Lung (tissue), 12 donors: ENCODE results near the gene AGBL4. TPM values are rescaled to one million over a fixed set of nuclear protein-coding genes. Genes with fewer than 3 reads are reported as not detected.

Source experiments
- ATAC-seq: fragments of 200-7000 bp; cut with Tn5 transposase; one replicate; pipeline ENCODE4 v1.9.1; 2020; ENCODE audit warnings: moderate number of reproducible peaks; ENCODE audit not compliant: insufficient read depth, low FRiP score
- DNase-seq, 3 donors: peaks; one replicate each; pipeline ENCODE4 v3.0.0-alpha.2; 2013 to 2017
- H3K27ac ChIP-seq, 2 donors: one replicate each; pipeline ENCODE4 v1.5.1; 2013; ENCODE audit warnings: mild to moderate bottlenecking in 2 of 2, moderate library complexity in 2 of 2, control low read depth in 1 of 2, inconsistent platforms in 1 of 2, low read depth in 1 of 2, low read length in 1 of 2
- H3K27me3 ChIP-seq, 3 donors: one replicate each; pipeline ENCODE4 v1.5.1; 2013; ENCODE audit warnings: low read length in 2 of 3; ENCODE audit not compliant: control insufficient read depth in 3 of 3, insufficient read depth in 3 of 3
- H3K36me3 ChIP-seq, 4 donors: one replicate each; pipeline ENCODE4 v1.5.1; 2013; ENCODE audit warnings: low read length in 4 of 4, mild to moderate bottlenecking in 1 of 4, moderate library complexity in 1 of 4; ENCODE audit not compliant: control insufficient read depth in 4 of 4, insufficient read depth in 4 of 4
- H3K4me1 ChIP-seq, 5 donors: one replicate each; pipeline ENCODE4 v1.5.1; 2013; ENCODE audit warnings: low read length in 5 of 5, mild to moderate bottlenecking in 2 of 5, moderate library complexity in 1 of 5; ENCODE audit not compliant: control insufficient read depth in 5 of 5, insufficient read depth in 5 of 5
- H3K4me3 ChIP-seq: one replicate; pipeline ENCODE4 v1.5.1; 2013; ENCODE audit warnings: mild to moderate bottlenecking, control low read depth, moderate library complexity
- H3K9ac ChIP-seq, 2 donors: one replicate each; pipeline ENCODE4 v1.5.1; 2013; ENCODE audit warnings: low read length in 2 of 2, control low read depth in 1 of 2; ENCODE audit not compliant: insufficient read depth in 1 of 2
- H3K9me3 ChIP-seq, 4 donors: one replicate each; pipeline ENCODE4 v1.5.1; 2013; ENCODE audit warnings: low read length in 3 of 4, mild to moderate bottlenecking in 1 of 4, moderate library complexity in 1 of 4; ENCODE audit not compliant: control insufficient read depth in 4 of 4, insufficient read depth in 3 of 4
- CTCF ChIP-seq: IDR thresholded peaks from 2 replicates; pipeline ENCODE4 v1.5.1; 2012; ENCODE audit warnings: mild to moderate bottlenecking; ENCODE audit errors: control extremely low read depth, extremely low read depth
- WGBS, 2 donors: extraction: QIAGEN DNeasy Blood & Tissue Kit; methylation state at CpG; one replicate each; pipeline ENCODE4 v1.1.7; 2013; 5-methylcytosine and 5-hydroxymethylcytosine counted together
- polyA plus RNA-seq, 2 donors: library from polyadenylated mRNA; stranded (reverse); fragments of 200-250 nt; gene quantifications; one replicate each; pipeline ENCODE4 v1.2.1, GENCODE V29; 2013
- total RNA-seq, 2 donors: library from RNA; depleted of rRNA in 1 of 2; stranded (reverse); fragments of >200 nt in 1 of 2; gene quantifications; one replicate each; pipeline ENCODE4 v1.2.1, GENCODE V29; 2014 to 2021
- donor health status: control.
- donor health status: control.
- donor health status: Bipolar disorder and iron deficiency.
- donor health status: healthy.
- donor health status: DM: yes; HTN: yes; CAD: no.

AGBL4 gene
- total and polyA plus RNA-seq, 4 donors = 0.24 to 7.5 (median 2.6) TPM

GRCh38 chr1:49046305-49046704 is 977.4 kb downstream of the AGBL4 start:
- no peak for ATAC-seq
- Histone ChIP-seq H3K27ac (no peak overlapping the region), H3K9me3 (no peaks in the 10 kb centered on the region), H3K9ac (no peak overlapping the region), H3K36me3 (no peaks in the 10 kb centered on the region), H3K4me3 (no peak overlapping the region), H3K27me3 (no peaks in the 10 kb centered on the region), H3K4me1 (no peaks in the 10 kb centered on the region)
- TF ChIP-seq CTCF = no peak
- DNase-seq = peak in 2 of 3 donors; percentile 11 to 23

- TF ChIP-seq CTCF = no peak
- H3K4me3 ChIP-seq = no peak overlapping the region
- no peaks in the 10 kb centered on the region for H3K36me3 ChIP-seq
- H3K9ac ChIP-seq = no peak overlapping the region
- no peaks in the 10 kb centered on the region for H3K4me1 ChIP-seq
- H3K27ac ChIP-seq = no peak overlapping the region
- H3K9me3 ChIP-seq = no peaks in the 10 kb centered on the region
- DNase-seq (no peak), ATAC-seq (no peak)
- H3K27me3 ChIP-seq = no peaks in the 10 kb centered on the region
- 84 to 93% methylated on average over 7 of the region's 7 CpGs for WGBS, 2 donors
Measured at GRCh38 chr1:49045371-49045770, 978.4 kb downstream of the AGBL4 start.

- Histone ChIP-seq H3K4me3 (no peak overlapping the region), H3K9me3 (no peaks in the 10 kb centered on the region), H3K27ac (no peak overlapping the region), H3K27me3 (no peaks in the 10 kb centered on the region), H3K36me3 (no peaks in the 10 kb centered on the region), H3K9ac (no peak overlapping the region), H3K4me1 (no peaks in the 10 kb centered on the region)
- DNase-seq = no peak
- WGBS, 2 donors = 72 to 75% methylated on average over 4 of the region's 4 CpGs
- no peak for ATAC-seq
- TF ChIP-seq CTCF = no peak
Measured at GRCh38 chr1:49036700-49037099, 987.1 kb downstream of the AGBL4 start.

GRCh38 chr1:49028396-49028795 is 995.4 kb downstream of the AGBL4 start:
- no peaks in the 10 kb centered on the region for H3K27me3 ChIP-seq
- H3K27ac ChIP-seq = no peak overlapping the region
- no peaks in the 10 kb centered on the region for H3K4me1 ChIP-seq
- no peak for DNase-seq
- no peak overlapping the region for H3K4me3 ChIP-seq
- peaks cover 0 to 5% (median 0%) of the 10 kb centered on the region in 4 donors for H3K9me3 ChIP-seq
- WGBS, 2 donors = 83% methylated on average over 1 of the region's 1 CpG
- ATAC-seq = no peak
- H3K9ac ChIP-seq = no peak overlapping the region
- no peak for TF ChIP-seq CTCF
- no peaks in the 10 kb centered on the region for H3K36me3 ChIP-seq
